Kidney (tissue), 14 donors: Measurements from ENCODE around the gene UPK1B. TPM values are rescaled to one million over a fixed set of nuclear protein-coding genes. Genes with fewer than 3 reads are reported as not detected.

Source experiments
- DNase-seq, 5 donors: peaks; one replicate each; pipeline ENCODE4 v3.0.0-alpha.2; 2013 to 2020
- FAIRE-seq: peaks from 2 replicates; lab custom pipeline; 2012; peaks lifted over from hg19 to GRCh38; lab: Jason Lieb, UNC
- H3K27ac ChIP-seq, 2 donors: one replicate each; pipeline ENCODE4 v1.7.0; 2013; ENCODE audit warnings: low read depth in 2 of 2, low read length in 2 of 2, inconsistent platforms in 1 of 2
- H3K27me3 ChIP-seq: one replicate; pipeline ENCODE4 v1.7.1; 2013; ENCODE audit warnings: low read length, inconsistent platforms; ENCODE audit not compliant: control insufficient read depth, insufficient read depth
- H3K36me3 ChIP-seq, 3 donors: one replicate each; pipeline versions ENCODE4 v1.7.0 to v1.7.1; 2013; ENCODE audit warnings: low read length in 3 of 3, control low read depth in 1 of 3, inconsistent platforms in 1 of 3; ENCODE audit not compliant: insufficient read depth in 3 of 3, control insufficient read depth in 2 of 3
- H3K4me1 ChIP-seq, 3 donors: one replicate each; pipeline versions ENCODE4 v1.7.0 to v1.7.1; 2013; ENCODE audit warnings: low read length in 3 of 3, inconsistent platforms in 1 of 3, low read depth in 1 of 3; ENCODE audit not compliant: control insufficient read depth in 2 of 3, insufficient read depth in 2 of 3
- H3K4me3 ChIP-seq, 3 donors: one replicate each; pipeline versions ENCODE4 v1.7.0 to v1.8.1; 2013; ENCODE audit warnings: low read length in 3 of 3, control low read depth in 1 of 3, inconsistent platforms in 1 of 3
- H3K9ac ChIP-seq, 3 donors: one replicate each; pipeline versions ENCODE4 v1.7.0 to v1.7.1; 2013; ENCODE audit warnings: low read length in 3 of 3, control low read depth in 1 of 3, inconsistent platforms in 1 of 3
- H3K9me3 ChIP-seq, 3 donors: one replicate each; pipeline versions ENCODE4 v1.7.0 to v1.7.1; 2013; ENCODE audit warnings: low read length in 3 of 3, control low read depth in 1 of 3, inconsistent platforms in 1 of 3; ENCODE audit not compliant: control insufficient read depth in 2 of 3, insufficient read depth in 1 of 3
- intact Hi-C: fragments of 100-400 bp; cut with DNase I; formaldehyde crosslinking; loops from one replicate; pipeline ENCODE4 v1.11.1; 2022
- polyA plus RNA-seq: library from polyadenylated mRNA; stranded (reverse); fragments of 350-450 nt; fragmentation: Illumina TruSeq; extraction: RNeasy Lipid Tissue Mini Kit (QIAGEN cat#74804); gene quantifications from one replicate; pipeline ENCODE4 v1.2.3, GENCODE V29; 2014; ENCODE audit warnings: low read depth, low replicate concordance; ENCODE audit not compliant: insufficient read depth
- total RNA-seq: library from RNA; stranded (reverse); fragmentation: NEBNext Ultra II Directional; extraction: Animal tissue kit (Norgen Biotek cat#: 25700); gene quantifications from one replicate; pipeline ENCODE4 v1.2.1, GENCODE V29; 2021
- TF ChIP-seq, protein P1 (sequence below): IDR thresholded peaks from 3 replicates; pipeline ENCODE4 v1.5.1; 2012; ENCODE audit warnings: mild to moderate bottlenecking, moderate library complexity, borderline replicate concordance; ENCODE audit not compliant: insufficient read depth; ENCODE audit errors: extremely low read depth
- donor health status: control.
- donor health status: control.
- donor health status: control.
- donor health status: control.
- donor health status: control.
- donor health status: DM: yes; HTN: yes; CAD: no.
- donor health status: Normal renal cell carcinoma (clear cell type).

The UPK1B gene
- total and polyA plus RNA-seq, 2 donors from 2014 or later, result 3.9 to 12.4 TPM

DNA sequence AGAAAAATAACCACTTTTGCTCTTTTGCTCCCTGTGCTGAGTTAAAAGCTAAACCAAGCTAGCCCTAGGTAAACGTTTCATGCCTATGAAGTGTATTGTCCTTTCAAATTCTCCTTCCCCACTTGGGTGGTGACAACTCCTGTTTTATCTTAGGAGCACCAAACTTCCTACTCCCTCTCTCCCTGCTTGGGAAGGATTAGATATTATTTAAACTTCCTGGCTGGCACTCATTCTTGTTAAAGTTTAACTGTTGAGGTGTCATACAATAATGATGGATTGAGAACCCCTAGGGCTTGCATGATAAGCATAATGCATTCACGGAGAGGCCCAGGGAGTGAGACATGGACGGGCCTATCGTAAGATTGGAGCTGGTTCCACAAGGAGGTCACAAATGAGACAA, 37.8 kb downstream of the UPK1B start:
- Histone ChIP-seq H3K4me3 (no peak overlapping the region), H3K9me3 (no peaks in the 10 kb centered on the region), H3K9ac (no peak overlapping the region), H3K27me3 (no peaks in the 10 kb centered on the region), H3K27ac (no peak overlapping the region), H3K4me1 (peaks cover 0 to 38% (median 0%) of the 10 kb centered on the region in 3 donors), H3K36me3 (peaks cover 4 to 31% (median 17%) of the 10 kb centered on the region in 3 donors)
- intact Hi-C loops, result no loop called here
- FAIRE-seq (no peak), DNase-seq (peak in 2 of 5 donors; percentile 14 to 27)
- TF ChIP-seq, protein P1, sequence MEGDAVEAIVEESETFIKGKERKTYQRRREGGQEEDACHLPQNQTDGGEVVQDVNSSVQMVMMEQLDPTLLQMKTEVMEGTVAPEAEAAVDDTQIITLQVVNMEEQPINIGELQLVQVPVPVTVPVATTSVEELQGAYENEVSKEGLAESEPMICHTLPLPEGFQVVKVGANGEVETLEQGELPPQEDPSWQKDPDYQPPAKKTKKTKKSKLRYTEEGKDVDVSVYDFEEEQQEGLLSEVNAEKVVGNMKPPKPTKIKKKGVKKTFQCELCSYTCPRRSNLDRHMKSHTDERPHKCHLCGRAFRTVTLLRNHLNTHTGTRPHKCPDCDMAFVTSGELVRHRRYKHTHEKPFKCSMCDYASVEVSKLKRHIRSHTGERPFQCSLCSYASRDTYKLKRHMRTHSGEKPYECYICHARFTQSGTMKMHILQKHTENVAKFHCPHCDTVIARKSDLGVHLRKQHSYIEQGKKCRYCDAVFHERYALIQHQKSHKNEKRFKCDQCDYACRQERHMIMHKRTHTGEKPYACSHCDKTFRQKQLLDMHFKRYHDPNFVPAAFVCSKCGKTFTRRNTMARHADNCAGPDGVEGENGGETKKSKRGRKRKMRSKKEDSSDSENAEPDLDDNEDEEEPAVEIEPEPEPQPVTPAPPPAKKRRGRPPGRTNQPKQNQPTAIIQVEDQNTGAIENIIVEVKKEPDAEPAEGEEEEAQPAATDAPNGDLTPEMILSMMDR, result no peak

DNA sequence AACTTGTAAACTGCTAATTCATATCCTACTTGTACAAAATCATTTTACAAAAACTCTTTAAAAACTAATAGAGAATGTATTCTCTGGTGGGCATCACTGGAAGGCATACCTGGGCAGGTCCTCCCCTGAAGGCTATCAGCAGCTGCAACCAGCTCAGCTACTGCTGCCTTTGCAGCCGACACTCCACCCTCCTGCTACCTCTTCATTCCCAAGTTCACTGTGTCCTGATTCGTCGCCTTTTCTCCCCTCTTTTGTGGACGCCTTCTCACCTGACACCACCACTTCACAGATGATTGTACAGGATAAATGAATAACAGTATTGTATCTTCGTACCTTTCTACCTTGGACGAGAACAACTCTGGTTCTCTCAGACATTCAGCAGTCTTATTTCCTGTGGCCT, 38.4 kb downstream of the UPK1B start:
- intact Hi-C loops, result no loop called here
- FAIRE-seq (no peak), DNase-seq (peak in 1 of 5 donors; percentile 15)
- Histone ChIP-seq H3K9me3 (no peaks in the 10 kb centered on the region), H3K27me3 (no peaks in the 10 kb centered on the region), H3K9ac (no peak overlapping the region), H3K27ac (no peak overlapping the region), H3K36me3 (peaks cover 4 to 35% (median 17%) of the 10 kb centered on the region in 3 donors), H3K4me3 (no peak overlapping the region), H3K4me1 (peaks cover 0 to 34% (median 0%) of the 10 kb centered on the region in 3 donors)
- TF ChIP-seq, protein P1, result no peak

DNA sequence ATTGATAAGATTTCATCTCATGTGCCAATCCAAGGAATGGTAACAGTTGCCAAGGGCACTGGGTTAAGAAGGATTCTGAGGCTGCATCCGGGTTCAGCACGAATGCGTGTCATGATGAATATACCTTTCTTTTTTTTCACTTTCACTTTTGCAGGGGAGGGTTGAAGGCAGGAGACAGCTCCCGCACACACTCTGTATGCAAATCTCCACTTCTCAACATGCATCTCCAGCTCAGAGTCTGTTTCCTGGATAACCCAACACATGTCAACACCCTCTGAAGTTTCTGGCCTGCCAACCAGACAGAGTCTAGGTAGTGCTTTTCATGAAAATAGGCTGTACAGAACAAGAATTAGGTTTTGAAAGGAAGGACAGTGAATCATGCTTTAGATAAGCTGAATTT, 45.7 kb downstream of the UPK1B start:
- peaks cover 0 to 70% (median 36%) of the 10 kb centered on the region in 3 donors for H3K36me3 ChIP-seq
- FAIRE-seq, result no peak

More for the DNA sequence above, 45.7 kb downstream of the UPK1B start:
- TF ChIP-seq, protein P1, result no peak
- DNase-seq, result no peak
- Histone ChIP-seq H3K4me1 (peaks cover 0 to 3% (median 0%) of the 10 kb centered on the region in 3 donors), H3K9me3 (no peaks in the 10 kb centered on the region), H3K27ac (no peak overlapping the region), H3K27me3 (no peaks in the 10 kb centered on the region), H3K9ac (no peak overlapping the region), H3K4me3 (no peak overlapping the region)
- intact Hi-C loops, result no loop called here
